CD14-positive monocyte (primary cell): ENCODE measurements around the gene CALHM2. TPM values are rescaled to one million over a fixed set of nuclear protein-coding genes. Genes with fewer than 3 reads are reported as not detected.

ENCODE experiments used
- DNase-seq, 3 donors: peaks; one replicate each; pipeline ENCODE4 v3.0.0-alpha.2; 2011 to 2022
- H2AFZ ChIP-seq: 2 replicates; pipeline ENCODE4 v1.6.0; 2012; ENCODE audit warnings: mild to moderate bottlenecking, low read depth, low read length, inconsistent platforms; ENCODE audit not compliant: insufficient read depth, poor library complexity, severe bottlenecking
- H3K27ac ChIP-seq, 2 donors: 1 replicate in 1 of 2; 2 replicates in 1 of 2; pipeline ENCODE4 v1.5.1; 2012 to 2013; ENCODE audit warnings: low read length in 2 of 2, control low read depth in 1 of 2, inconsistent platforms in 1 of 2, low read depth in 1 of 2, mild to moderate bottlenecking in 1 of 2
- H3K27me3 ChIP-seq, 2 donors: one replicate each; pipeline versions ENCODE4 v1.6.0 to v1.6.1; 2011 to 2013; ENCODE audit warnings: low read length in 2 of 2; ENCODE audit not compliant: control insufficient read depth in 2 of 2, insufficient read depth in 2 of 2
- H3K36me3 ChIP-seq, 2 donors: replicated peaks in 1 of 2; 1 replicate in 1 of 2; 2 replicates in 1 of 2; pipeline versions ENCODE4 v1.5.1 to v1.6.1; 2012 to 2013; ENCODE audit warnings: low read length in 2 of 2, control low read depth in 1 of 2, inconsistent platforms in 1 of 2, mild to moderate bottlenecking in 1 of 2; ENCODE audit not compliant: insufficient read depth in 2 of 2, control insufficient read depth in 1 of 2
- H3K4me1 ChIP-seq, 2 donors: 1 replicate in 1 of 2; 2 replicates in 1 of 2; pipeline versions ENCODE4 v1.5.1 to v1.6.1; 2012 to 2013; ENCODE audit warnings: low read length in 2 of 2, control low read depth in 1 of 2, inconsistent platforms in 1 of 2, mild to moderate bottlenecking in 1 of 2, moderate library complexity in 1 of 2; ENCODE audit not compliant: insufficient read depth in 2 of 2, control insufficient read depth in 1 of 2
- H3K4me2 ChIP-seq: replicated peaks from 2 replicates; pipeline ENCODE3; 2012; ENCODE audit warnings: low read length, moderate library complexity, mild to moderate bottlenecking; ENCODE audit not compliant: poor library complexity, severe bottlenecking; ENCODE audit errors: extremely low read depth
- H3K4me3 ChIP-seq, 3 experiments: fragments of 200-600 bp in 1 of 3; sonication (generic) in 1 of 3; replicated peaks in 1 of 3; 1 replicate in 2 of 3; 2 replicates in 1 of 3; pipeline ENCODE4 v1.5.1; 2011 to 2013; ENCODE audit warnings: low read length in 3 of 3, mild to moderate bottlenecking in 3 of 3, control low read depth in 2 of 3, low read depth in 2 of 3, inconsistent platforms in 1 of 3, moderate library complexity in 1 of 3
- H3K79me2 ChIP-seq: 2 replicates; pipeline ENCODE4 v1.6.0; 2012; ENCODE audit warnings: mild to moderate bottlenecking, control low read depth, inconsistent platforms, low read length, moderate library complexity; ENCODE audit not compliant: insufficient read depth
- H3K9ac ChIP-seq: 2 replicates; pipeline ENCODE4 v1.6.0; 2017; ENCODE audit warnings: low read length, mild to moderate bottlenecking; ENCODE audit not compliant: insufficient read depth, poor library complexity, severe bottlenecking
- H3K9me3 ChIP-seq, 2 donors: replicated peaks in 1 of 2; 1 replicate in 1 of 2; 2 replicates in 1 of 2; pipeline versions ENCODE4 v1.5.1 to v1.6.1; 2012 to 2013; ENCODE audit warnings: low read length in 2 of 2, control low read depth in 1 of 2; ENCODE audit not compliant: control insufficient read depth in 1 of 2, insufficient read depth in 1 of 2
- H4K20me1 ChIP-seq: 2 replicates; pipeline ENCODE4 v1.6.0; 2012; ENCODE audit warnings: mild to moderate bottlenecking, low read length, control low read depth, moderate library complexity; ENCODE audit not compliant: insufficient read depth
- H3K27ac Mint-ChIP-seq, 7 donors: one replicate each; pipeline ENCODE4 v1.8.0; 2020; ENCODE audit warnings: mild to moderate bottlenecking in 7 of 7, mixed read lengths in 7 of 7, moderate library complexity in 6 of 7, inconsistent platforms in 2 of 7
- H3K27me3 Mint-ChIP-seq, 3 donors: one replicate each; pipeline ENCODE4 v1.8.0; 2021 to 2022; ENCODE audit warnings: low read depth in 3 of 3, mild to moderate bottlenecking in 3 of 3, mixed read lengths in 3 of 3, moderate library complexity in 3 of 3, inconsistent platforms in 1 of 3
- H3K36me3 Mint-ChIP-seq, 2 donors: one replicate each; pipeline ENCODE4 v1.8.0; 2020; ENCODE audit warnings: mixed read lengths in 2 of 2, inconsistent platforms in 1 of 2, mild to moderate bottlenecking in 1 of 2
- H3K4me1 Mint-ChIP-seq: one replicate; pipeline ENCODE4 v1.8.0; 2020; ENCODE audit warnings: mild to moderate bottlenecking, mixed read lengths
- H3K4me3 Mint-ChIP-seq, 2 donors: one replicate each; pipeline ENCODE4 v1.8.0; 2020; ENCODE audit warnings: mild to moderate bottlenecking in 2 of 2, mixed read lengths in 2 of 2, moderate library complexity in 1 of 2
- H3K9me3 Mint-ChIP-seq, 7 donors: one replicate each; pipeline ENCODE4 v1.8.0; 2020 to 2022; ENCODE audit warnings: mixed read lengths in 7 of 7, mild to moderate bottlenecking in 6 of 7, moderate library complexity in 6 of 7, inconsistent platforms in 2 of 7
- WGBS: methylation state at CpG from one replicate; pipeline ENCODE4 v1.1.5; 2013; ENCODE audit warnings: missing lambda C conversion rate; ENCODE audit not compliant: insufficient coverage; 5-methylcytosine and 5-hydroxymethylcytosine counted together
- intact Hi-C, 2 donors: fragments of 100-400 bp; cut with micrococcal nuclease; formaldehyde crosslinking; loops; one replicate each; pipeline versions ENCODE4 v1.15.0 to v1.15.1; 2023
- polyA plus RNA-seq, 3 donors: library from polyadenylated mRNA; depleted of rRNA in 1 of 3; unstranded in 2 of 3; stranded (reverse) in 1 of 3; fragments of 300-500 nt in 2 of 3; fragments of >200 nt in 1 of 3; fragmentation: Illumina TruSeq in 2 of 3; gene quantifications; 1 replicate in 2 of 3; 2 replicates in 1 of 3; pipeline ENCODE4 v1.2.3, GENCODE V29; 2012 to 2021
- TF ChIP-seq, protein P1 (sequence below): fragments of 200-600 bp; IDR thresholded peaks from one replicate; pipeline ENCODE4 v1.8.0; 2022; ENCODE audit warnings: antibody characterized with exemption, mild to moderate bottlenecking

CALHM2 gene
- polyA plus RNA-seq, 3 donors, result 48.4 to 80.7 (median 66.5) TPM

- H3K4me1 ChIP-seq, result peaks cover 9 to 14% of the 10 kb centered on the region in 2 donors
- intact Hi-C loops, result no loop called here
- Mint-ChIP-seq H3K27me3 (no peaks in the 10 kb centered on the region), H3K4me1 (peaks cover 9% of the 10 kb centered on the region), H3K9me3 (peaks cover 0 to 2% (median 0%) of the 10 kb centered on the region in 7 donors), H3K36me3 (peaks cover 70 to 95% of the 10 kb centered on the region in 2 donors), H3K4me3 (no peak overlapping the region), H3K27ac (no peak overlapping the region)
- H2AFZ ChIP-seq, result no peak overlapping the region
- H3K9me3 ChIP-seq, result no peaks in the 10 kb centered on the region
- no peak for DNase-seq
- 85% methylated on average over 4 of the region's 5 CpGs for WGBS
- H3K4me2 ChIP-seq, result no peak overlapping the region
- H3K79me2 ChIP-seq, result no peaks in the 10 kb centered on the region
- H3K27ac ChIP-seq, result no peak overlapping the region
- H3K36me3 ChIP-seq, result peaks cover 59 to 95% of the 10 kb centered on the region in 2 donors
- TF ChIP-seq, protein P1, sequence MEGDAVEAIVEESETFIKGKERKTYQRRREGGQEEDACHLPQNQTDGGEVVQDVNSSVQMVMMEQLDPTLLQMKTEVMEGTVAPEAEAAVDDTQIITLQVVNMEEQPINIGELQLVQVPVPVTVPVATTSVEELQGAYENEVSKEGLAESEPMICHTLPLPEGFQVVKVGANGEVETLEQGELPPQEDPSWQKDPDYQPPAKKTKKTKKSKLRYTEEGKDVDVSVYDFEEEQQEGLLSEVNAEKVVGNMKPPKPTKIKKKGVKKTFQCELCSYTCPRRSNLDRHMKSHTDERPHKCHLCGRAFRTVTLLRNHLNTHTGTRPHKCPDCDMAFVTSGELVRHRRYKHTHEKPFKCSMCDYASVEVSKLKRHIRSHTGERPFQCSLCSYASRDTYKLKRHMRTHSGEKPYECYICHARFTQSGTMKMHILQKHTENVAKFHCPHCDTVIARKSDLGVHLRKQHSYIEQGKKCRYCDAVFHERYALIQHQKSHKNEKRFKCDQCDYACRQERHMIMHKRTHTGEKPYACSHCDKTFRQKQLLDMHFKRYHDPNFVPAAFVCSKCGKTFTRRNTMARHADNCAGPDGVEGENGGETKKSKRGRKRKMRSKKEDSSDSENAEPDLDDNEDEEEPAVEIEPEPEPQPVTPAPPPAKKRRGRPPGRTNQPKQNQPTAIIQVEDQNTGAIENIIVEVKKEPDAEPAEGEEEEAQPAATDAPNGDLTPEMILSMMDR, result no peak
- no peaks in the 10 kb centered on the region for H3K27me3 ChIP-seq
- H3K4me3 ChIP-seq, result no peak overlapping the region
- H3K9ac ChIP-seq, result no peak overlapping the region
- no peaks in the 10 kb centered on the region for H4K20me1 ChIP-seq
These were observed 22.5 kb downstream of the CALHM2 start for GRCh38 chr10:103429647-103430046.

DNA sequence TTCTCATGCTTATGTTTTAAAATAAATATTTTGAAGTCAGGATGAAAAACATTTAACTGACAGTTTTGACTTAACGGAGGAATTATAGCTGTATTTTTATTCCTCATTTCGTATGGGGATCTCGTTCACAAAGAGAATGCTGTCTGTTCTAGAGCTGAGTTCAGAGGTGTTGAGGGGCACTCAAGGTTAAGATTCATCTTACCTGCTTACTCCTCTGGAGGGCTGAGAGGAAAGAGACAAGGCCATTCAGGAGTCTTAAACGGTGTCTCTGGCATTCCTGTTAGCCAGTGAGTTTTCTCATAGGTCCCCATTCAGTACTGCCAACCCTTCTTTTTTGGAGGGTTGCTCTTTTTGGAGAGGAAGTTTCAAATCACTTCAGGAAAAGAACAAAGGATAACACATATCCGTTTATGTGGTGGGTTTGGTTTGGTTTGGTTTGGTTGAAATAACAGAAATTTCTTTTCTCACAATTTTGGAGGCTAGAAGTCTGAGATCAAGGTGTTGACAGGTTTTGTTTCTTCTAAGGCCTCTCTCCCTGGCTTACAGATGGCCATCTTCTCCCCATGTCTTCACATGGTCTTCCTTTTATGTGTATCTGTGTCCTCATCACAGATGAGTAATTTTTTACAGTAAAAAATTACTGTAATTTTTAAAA is 23.1 kb downstream of the CALHM2 start:
- H3K9ac ChIP-seq, result no peak overlapping the region
- H4K20me1 ChIP-seq, result no peaks in the 10 kb centered on the region
- no peak overlapping the region for H3K27ac ChIP-seq
- Mint-ChIP-seq H3K9me3 (peaks cover 0 to 2% (median 0%) of the 10 kb centered on the region in 7 donors), H3K36me3 (peaks cover 74 to 95% of the 10 kb centered on the region in 2 donors), H3K27ac (peak overlapping the region in 1 of 7 donors; percentile 51), H3K4me1 (peaks cover 8% of the 10 kb centered on the region), H3K4me3 (no peak overlapping the region), H3K27me3 (no peaks in the 10 kb centered on the region)
- H3K9me3 ChIP-seq, result no peaks in the 10 kb centered on the region
- DNase-seq, result no peak
- peaks cover 6 to 8% of the 10 kb centered on the region in 2 donors for H3K4me1 ChIP-seq
- no peak overlapping the region for H2AFZ ChIP-seq
- H3K79me2 ChIP-seq, result no peaks in the 10 kb centered on the region
- intact Hi-C loops, result no loop called here
- H3K27me3 ChIP-seq, result no peaks in the 10 kb centered on the region
- 52% methylated on average over 3 of the region's 5 CpGs for WGBS
- TF ChIP-seq, protein P1, result no peak
- no peak overlapping the region for H3K4me3 ChIP-seq
- peaks cover 62 to 95% of the 10 kb centered on the region in 2 donors for H3K36me3 ChIP-seq
- H3K4me2 ChIP-seq, result no peak overlapping the region
